Psoas muscle (tissue), 8 donors: ENCODE measurements around the gene HEXIM2. TPM values are rescaled to one million over a fixed set of nuclear protein-coding genes. Genes with fewer than 3 reads are reported as not detected.

Experiments
- ATAC-seq, 4 donors: fragments of 200-7000 bp; cut with Tn5 transposase; one replicate each; pipeline ENCODE4 v1.9.1; 2020; ENCODE audit warnings: moderate library complexity in 3 of 4, mild to moderate bottlenecking in 2 of 4
- DNase-seq, 2 donors: peaks; one replicate each; pipeline ENCODE4 v3.0.0-alpha.2; 2020
- H3K27ac ChIP-seq: fragments of 200-600 bp; one replicate; pipeline ENCODE4 v1.8.0; 2022
- H3K27me3 ChIP-seq, 3 donors: fragments of 200-600 bp in 1 of 3; one replicate each; pipeline versions ENCODE4 v1.6.1 to v1.8.0; 2013 to 2022; ENCODE audit warnings: low read length in 2 of 3, mild to moderate bottlenecking in 2 of 3, moderate library complexity in 1 of 3; ENCODE audit not compliant: insufficient read depth in 3 of 3
- H3K36me3 ChIP-seq, 2 donors: fragments of 200-600 bp in 1 of 2; one replicate each; pipeline versions ENCODE4 v1.6.1 to v1.8.0; 2013 to 2022; ENCODE audit warnings: low read depth in 1 of 2, mild to moderate bottlenecking in 1 of 2, moderate library complexity in 1 of 2; ENCODE audit not compliant: insufficient read depth in 1 of 2
- H3K4me1 ChIP-seq: fragments of 200-600 bp; one replicate; pipeline ENCODE4 v1.8.0; 2022
- H3K4me3 ChIP-seq: fragments of 200-600 bp; one replicate; pipeline ENCODE4 v1.8.0; 2022; ENCODE audit warnings: mild to moderate bottlenecking
- H3K9me3 ChIP-seq: fragments of 200-600 bp; one replicate; pipeline ENCODE4 v1.8.0; 2022
- CTCF ChIP-seq: fragments of 200-600 bp; IDR thresholded peaks from one replicate; pipeline ENCODE4 v1.8.0; 2022; ENCODE audit warnings: antibody characterized with exemption
- WGBS, 3 donors: extraction: QIAGEN DNeasy Blood & Tissue Kit; methylation state at CpG; one replicate each; pipeline versions ENCODE4 v1.1.6 to v1.1.7; 2013; 5-methylcytosine and 5-hydroxymethylcytosine counted together
- intact Hi-C, 2 donors: fragments of 100-400 bp; cut with DNase I; formaldehyde crosslinking; loops; one replicate each; pipeline versions ENCODE4 v1.11.0 to v1.14.2; 2022
- polyA plus RNA-seq, 3 donors: library from polyadenylated mRNA; stranded (reverse); fragments of 200-250 nt; gene quantifications; one replicate each; pipeline ENCODE4 v1.2.3, GENCODE V29; 2013
- total RNA-seq, 4 donors: library from RNA; stranded (reverse); fragmentation: NEBNext Ultra II Directional in 2 of 4; extraction: Animal tissue kit (Norgen Biotek cat#: 25700) in 2 of 4; gene quantifications; one replicate each; pipeline versions ENCODE4 v1.2.1 to v1.2.4, GENCODE V29; 2021 to 2023
- donor health status: healthy with polysubstance abuse.
- donor health status: DM: no; HTN: no; CAD: no; lungs with moderate emphysema.
- donor health status: Bipolar disorder and iron deficiency.
- donor health status: healthy.
- donor health status: DM: yes; HTN: yes; CAD: no.
- donor health status: DM: no; HTN: no; CAD: no.
- donor health status: DM: no; HTN: no; CAD: no.
- donor health status: DM: yes; HTN: yes; CAD: no.

HEXIM2 gene
- total and polyA plus RNA-seq, 7 donors: 8.2 to 69.5 (median 45.7) TPM

GRCh38 chr17:45132320-45132571, 29.4 kb upstream of the HEXIM2 start, which contains the start of gene PLCD3:
Gene PLCD3 (minus strand): TSS chr17:45132515. CDS start chr17:45132410, 105 bp downstream.
- WGBS, 3 donors: 0 to 2% (median 1%) methylated on average over 19 to 36 of the region's 36 CpGs
- Histone ChIP-seq H3K4me3 (peak within 1 kb of the TSS; percentile 88), H3K27ac (peak within 1 kb of the TSS; percentile 91), H3K36me3 (no peaks in the 10 kb centered on the region), H3K4me1 (peaks cover 43% of the 10 kb centered on the region), H3K27me3 (no peaks in the 10 kb centered on the region), H3K9me3 (no peaks in the 10 kb centered on the region)
- TF ChIP-seq CTCF: no peak
- ATAC-seq (no peak), DNase-seq (no peak)
- intact Hi-C loops: loop anchor here (2.0 to 10.0 kb wide), 7 partner anchors 35 to 357 kb away; partner anchors contain the start of gene DCAKD (in 1 of the 2)

GRCh38 chr17:45132572-45133463, 28.9 kb upstream of the HEXIM2 start:
- H3K27ac ChIP-seq: peak overlapping the region; percentile 91
- H3K36me3 ChIP-seq: peaks cover 0 to under 1% of the 10 kb centered on the region in 2 donors
- peaks cover 39% of the 10 kb centered on the region for H3K4me1 ChIP-seq
- peak; percentile 63 to 77 (median 70) for ATAC-seq
- peak; percentile 87 to 93 for DNase-seq
- peak overlapping the region; percentile 88 for H3K4me3 ChIP-seq
- no peaks in the 10 kb centered on the region for H3K27me3 ChIP-seq
- intact Hi-C loops: loop anchor here (2.0 to 10.0 kb wide), 7 partner anchors 36 to 358 kb away; partner anchors contain the start of gene DCAKD (in 1 of the 2)
- TF ChIP-seq CTCF: peak; percentile 79
- WGBS, 3 donors: 1 to 2% (median 1%) methylated on average over 45 to 71 of the region's 71 CpGs
- no peaks in the 10 kb centered on the region for H3K9me3 ChIP-seq

- Histone ChIP-seq H3K4me3 (peak within 1 kb of the TSS; percentile 71), H3K27ac (peak within 1 kb of the TSS; percentile 69), H3K36me3 (peaks cover 0 to 4% of the 10 kb centered on the region in 2 donors), H3K27me3 (no peaks in the 10 kb centered on the region), H3K9me3 (no peaks in the 10 kb centered on the region), H3K4me1 (peaks cover 14% of the 10 kb centered on the region)
- intact Hi-C loops: loop anchor here in 1 of 2 donors (10.0 kb wide), 1 partner anchor 361 kb away; no protein-coding TSS in a partner anchor
- TF ChIP-seq CTCF: peak; percentile 100
- ATAC-seq (peak; percentile 79 to 83 (median 82)), DNase-seq (peak; percentile 94 to 97)
- WGBS, 3 donors: 5% methylated on average over 40 of the region's 40 CpGs
These were observed 26.3 kb upstream of the HEXIM2 start, which contains the start of gene ACBD4 for GRCh38 chr17:45135192-45135977. Gene ACBD4 (plus strand): TSS chr17:45135687. CDS start chr17:45136145, 458 bp downstream.

- Histone ChIP-seq H3K27ac (peak overlapping the region; percentile 69), H3K36me3 (peaks cover 0 to 4% of the 10 kb centered on the region in 2 donors), H3K27me3 (no peaks in the 10 kb centered on the region), H3K4me1 (peaks cover 6% of the 10 kb centered on the region), H3K4me3 (peak overlapping the region; percentile 71), H3K9me3 (no peaks in the 10 kb centered on the region)
- TF ChIP-seq CTCF: no peak
- ATAC-seq (no peak), DNase-seq (peak in 1 of 2 donors; percentile 56)
- WGBS, 3 donors: 45 to 57% (median 47%) methylated on average over 21 of the region's 21 CpGs
- intact Hi-C loops: loop anchor here (1.0 to 10.0 kb wide), 3 partner anchors 61 to 361 kb away; no protein-coding TSS in a partner anchor
These were observed 25.5 kb upstream of the HEXIM2 start for GRCh38 chr17:45135978-45136791.
